HG02840 (cell line): ENCODE results near the gene ABCA3.

Source experiments
- ATAC-seq: cut with Tn5 transposase; IDR thresholded peaks from one replicate; pipeline ENCODE4 v1.9.1; 2021; ENCODE audit warnings: mild to moderate bottlenecking, moderate library complexity, moderate number of reproducible peaks; ENCODE audit not compliant: unreplicated experiment, low FRiP score

Gene ABCA3

GRCh38 chr16:2237493-2238149 is 102.9 kb downstream of the ABCA3 start:
- no peak for ATAC-seq

GRCh38 chr16:2237102-2237482 is 103.4 kb downstream of the ABCA3 start:
- ATAC-seq = no peak

DNA sequence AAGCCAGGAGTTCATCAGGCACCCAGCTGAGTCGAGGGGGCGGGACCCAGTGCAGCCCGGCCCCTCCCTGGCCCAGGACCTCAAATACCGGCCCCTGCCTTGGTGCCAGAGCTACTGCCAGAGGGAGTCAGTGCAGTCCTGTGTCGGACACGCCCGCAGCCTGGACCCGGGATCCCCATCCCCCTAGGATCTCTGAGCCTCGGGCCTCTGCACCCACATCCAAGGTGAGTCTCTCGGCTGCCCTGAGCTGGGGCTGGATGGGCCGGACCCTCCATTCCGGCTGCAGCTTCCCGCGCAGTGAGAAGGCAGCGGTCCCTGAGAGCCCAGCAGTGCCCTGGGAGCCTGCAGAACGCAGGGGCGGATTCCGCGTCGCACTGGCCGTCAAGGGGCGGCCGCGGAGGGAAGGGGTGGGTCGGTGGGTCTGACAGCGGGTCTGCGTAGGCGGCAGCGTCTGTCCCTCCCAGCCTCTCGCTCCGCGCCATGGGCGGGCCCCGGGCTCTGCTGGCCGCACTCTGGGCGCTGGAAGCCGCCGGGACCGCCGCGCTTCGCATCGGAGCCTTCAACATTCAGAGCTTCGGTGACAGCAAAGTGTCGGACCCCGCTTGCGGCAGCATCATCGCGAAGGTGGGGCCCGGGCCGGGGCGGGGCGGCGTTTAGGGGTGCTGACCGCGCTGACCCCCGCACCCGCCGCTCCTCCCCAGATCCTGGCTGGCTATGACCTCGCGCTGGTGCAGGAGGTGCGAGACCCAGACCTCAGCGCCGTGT is 104.0 kb downstream of the ABCA3 start, which contains the start of gene DNASE1L2:
Gene DNASE1L2, plus strand, starts transcription at position 108 of the 765 bp plus-strand sequence. Its CDS starts 373 bp downstream, at position 481.
- no peak for ATAC-seq

DNA sequence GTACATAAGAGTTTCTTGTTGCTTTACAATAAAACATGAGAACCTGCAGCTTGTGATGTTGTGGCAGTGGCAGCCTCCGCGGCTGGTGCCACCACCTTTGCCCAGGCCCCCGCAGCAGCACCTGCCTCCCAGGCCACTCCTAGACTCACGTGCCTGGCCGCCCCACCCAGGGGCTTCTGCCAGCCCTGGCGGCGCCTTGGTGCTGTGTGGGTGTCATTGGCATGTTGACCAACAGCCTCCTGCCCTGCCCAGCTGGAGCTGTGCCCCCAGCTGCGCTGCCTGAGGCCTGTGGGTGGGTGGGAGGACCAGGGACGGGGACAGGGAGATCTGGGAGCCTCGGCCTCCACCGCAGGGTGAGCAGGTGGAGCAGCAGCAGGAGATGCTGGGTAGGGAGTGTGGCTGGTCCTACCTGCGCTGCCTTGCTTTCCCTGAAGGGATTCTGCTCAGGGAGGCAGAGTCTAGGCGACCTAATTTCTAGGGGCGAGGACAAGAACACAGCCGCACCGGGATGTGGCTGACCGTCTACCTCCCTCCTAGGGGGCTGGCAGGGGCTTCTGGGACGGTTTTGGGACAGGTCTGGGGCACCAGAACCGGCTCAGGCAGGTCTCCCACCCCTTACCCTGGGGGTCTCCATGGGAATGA is 104.7 kb downstream of the ABCA3 start:
- no peak for ATAC-seq

DNA sequence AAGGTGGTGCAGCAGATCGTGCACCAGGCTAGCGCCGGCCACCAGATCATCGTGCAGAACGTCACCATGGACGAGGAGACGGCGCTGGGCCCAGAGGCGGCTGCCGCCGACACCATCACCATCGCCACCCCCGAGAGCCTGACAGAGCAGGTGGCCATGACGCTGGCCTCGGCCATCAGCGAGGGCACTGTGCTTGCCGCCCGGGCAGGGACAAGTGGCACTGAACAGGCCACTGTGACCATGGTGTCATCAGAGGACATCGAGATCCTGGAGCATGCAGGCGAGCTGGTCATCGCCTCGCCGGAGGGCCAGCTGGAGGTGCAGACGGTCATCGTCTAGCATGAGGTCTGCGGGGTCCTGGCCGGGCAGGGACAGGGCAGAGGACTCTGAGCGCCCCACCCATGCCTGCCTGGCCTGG is 105.3 kb downstream of the ABCA3 start:
- no peak for ATAC-seq

DNA sequence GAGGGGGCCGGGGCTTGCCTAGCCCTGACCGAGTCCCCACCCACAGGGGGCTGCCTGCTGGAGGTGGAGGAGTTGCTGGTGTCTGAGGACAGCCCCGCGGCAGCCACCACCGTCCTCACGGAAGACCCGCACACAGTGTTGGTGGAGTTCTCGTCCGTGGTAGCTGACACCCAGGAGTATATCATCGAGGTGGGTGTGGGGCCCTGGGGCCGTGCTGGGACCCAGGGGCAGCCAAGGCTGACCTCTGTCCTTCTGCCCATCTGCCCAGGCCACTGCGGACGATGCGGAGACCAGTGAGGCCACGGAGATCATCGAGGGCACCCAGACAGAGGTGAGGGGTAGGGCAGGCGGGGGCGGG is 105.7 kb downstream of the ABCA3 start:
- no peak for ATAC-seq

GRCh38 chr16:2233872-2234812 is 106.4 kb downstream of the ABCA3 start:
- no peak for ATAC-seq

GRCh38 chr16:2233046-2233775 is 107.3 kb downstream of the ABCA3 start:
- no peak for ATAC-seq

GRCh38 chr16:2232094-2232990 is 108.2 kb downstream of the ABCA3 start:
- no peak for ATAC-seq

DNA sequence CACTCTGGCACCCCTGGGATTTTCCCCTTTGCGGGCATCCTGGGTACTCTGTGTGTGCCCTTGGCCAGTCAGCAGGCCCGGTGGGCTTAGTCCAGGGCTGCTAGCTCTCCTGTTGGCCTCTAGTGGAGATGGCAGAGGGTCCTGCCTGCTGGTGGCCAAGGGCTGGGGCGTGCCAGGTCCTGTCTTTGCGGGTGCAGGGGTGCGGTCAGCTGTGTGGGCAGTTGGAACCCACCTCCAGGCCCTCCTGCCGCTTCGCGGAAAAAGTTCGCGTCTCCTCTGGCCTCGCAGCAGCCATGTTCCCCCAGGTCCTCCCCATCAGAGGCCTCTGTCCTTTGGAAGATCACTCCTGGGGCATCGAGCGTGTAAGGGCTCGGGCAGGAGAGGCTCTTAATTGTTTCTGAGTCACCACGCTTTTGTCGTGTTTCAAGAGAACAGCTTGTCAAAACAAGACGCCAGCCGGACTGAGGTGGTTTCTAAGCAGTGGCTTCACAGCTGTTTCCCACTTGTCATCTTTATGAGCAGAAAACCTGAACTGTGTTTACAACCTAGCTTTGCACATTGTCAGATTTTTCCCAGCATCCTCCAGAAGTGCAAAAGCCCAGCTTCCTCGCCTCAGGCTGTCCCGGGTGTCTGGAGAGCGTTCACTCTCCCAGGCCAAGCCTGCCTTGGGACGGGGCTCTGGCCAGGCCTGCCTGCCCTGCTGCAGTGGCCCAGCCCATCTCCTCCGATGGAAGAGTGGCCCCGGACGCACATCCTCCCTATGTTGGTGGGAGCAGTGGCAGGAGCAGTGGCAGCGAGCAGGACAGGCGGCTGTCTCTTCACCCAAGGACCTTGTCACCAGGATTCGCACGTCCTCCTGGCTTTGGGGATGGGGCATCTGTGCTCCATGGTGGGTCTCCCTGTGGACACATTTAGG is 109.3 kb downstream of the ABCA3 start:
- ATAC-seq = no peak

DNA sequence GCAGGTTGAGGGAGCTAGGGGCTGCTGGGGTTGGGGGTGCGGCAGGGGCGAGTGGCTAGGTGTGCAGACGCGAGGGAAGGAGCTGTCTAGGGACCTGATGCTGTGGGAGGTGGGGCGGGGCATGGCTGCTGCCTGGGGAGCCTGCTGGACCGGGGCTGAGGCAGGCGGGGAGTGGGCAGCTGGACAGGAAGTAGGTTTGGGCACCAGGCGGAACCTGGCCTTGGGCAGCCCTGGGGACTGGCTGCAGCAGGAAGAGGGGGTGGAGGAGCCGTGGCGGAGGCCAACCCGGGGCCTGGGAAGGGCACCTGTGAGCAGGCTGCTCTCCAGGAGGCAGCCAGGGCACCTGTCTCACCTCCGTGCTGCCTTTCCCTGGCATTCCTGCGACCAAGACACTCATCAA is 110.2 kb downstream of the ABCA3 start:
- no peak for ATAC-seq

- ATAC-seq = no peak
These were observed 110.8 kb downstream of the ABCA3 start for GRCh38 chr16:2229632-2230250.

DNA sequence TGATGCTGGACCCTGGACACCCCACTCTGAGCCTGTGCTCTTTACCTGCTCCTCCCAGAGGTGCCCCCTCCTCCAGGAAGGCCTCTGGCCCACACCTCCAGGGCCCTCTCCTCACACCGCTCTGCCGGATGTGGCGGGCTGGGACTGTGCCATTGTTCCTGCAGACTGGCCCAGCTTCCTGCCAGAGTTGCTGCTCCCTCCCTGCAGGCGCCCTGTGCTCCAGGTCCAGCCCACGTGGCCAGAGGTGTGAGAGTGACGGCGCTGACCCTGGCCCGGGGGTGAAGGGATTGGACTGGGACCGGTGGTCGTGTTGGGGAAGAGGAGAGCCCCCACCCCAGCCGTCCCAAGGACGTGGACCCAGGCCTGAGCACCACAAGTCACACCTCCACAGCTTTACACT is 111.4 kb downstream of the ABCA3 start:
- no peak for ATAC-seq

GRCh38 chr16:2228161-2228824 is 112.2 kb downstream of the ABCA3 start:
- ATAC-seq = no peak

GRCh38 chr16:2226918-2227317 is 113.6 kb downstream of the ABCA3 start:
- ATAC-seq = no peak

GRCh38 chr16:2226245-2226793 is 114.2 kb downstream of the ABCA3 start:
- no peak for ATAC-seq
